Neutrophil (primary cell): ENCODE data around the gene CXXC5.

ENCODE experiments used
- H3K27ac ChIP-seq: fragments of 200-600 bp; sonication (generic); 2 replicates; pipeline ENCODE4 v1.5.1; 2016; ENCODE audit warnings: mild to moderate bottlenecking, moderate library complexity
- H3K27me3 ChIP-seq: fragments of 200-600 bp; sonication (generic); 2 replicates; pipeline ENCODE4 v1.6.0; 2016; ENCODE audit warnings: mild to moderate bottlenecking
- H3K36me3 ChIP-seq: fragments of 200-600 bp; sonication (generic); 2 replicates; pipeline ENCODE4 v1.5.1; 2017
- H3K4me1 ChIP-seq, 2 experiments: fragments of 200-600 bp in 1 of 2; sonication (generic) in 1 of 2; 1 replicate in 1 of 2; 2 replicates in 1 of 2; pipeline versions ENCODE4 v1.5.1 to v1.6.1; 2013 to 2016; ENCODE audit warnings: low read depth in 1 of 2, low read length in 1 of 2, mild to moderate bottlenecking in 1 of 2, moderate library complexity in 1 of 2; ENCODE audit not compliant: control insufficient read depth in 1 of 2, insufficient read depth in 1 of 2
- H3K4me3 ChIP-seq, 2 experiments: fragments of 200-600 bp in 1 of 2; sonication (generic) in 1 of 2; 1 replicate in 1 of 2; 2 replicates in 1 of 2; pipeline ENCODE4 v1.5.1; 2013 to 2016; ENCODE audit warnings: low read depth in 1 of 2, low read length in 1 of 2, mild to moderate bottlenecking in 1 of 2, moderate library complexity in 1 of 2
- H3K9me3 ChIP-seq: fragments of 200-600 bp; sonication (generic); 2 replicates; pipeline ENCODE4 v1.5.1; 2016
- CTCF ChIP-seq: fragments of 200-600 bp; sonication (generic); IDR thresholded peaks from 2 replicates; pipeline ENCODE4 v1.5.1; 2016; ENCODE audit warnings: antibody characterized with exemption

Gene CXXC5

GRCh38 chr5:139651043-139651834 is 3.1 kb downstream of the CXXC5 start:
- Histone ChIP-seq H3K27me3 (peaks cover 100% of the 10 kb centered on the region), H3K4me3 (no peak overlapping the region), H3K9me3 (no peaks in the 10 kb centered on the region), H3K27ac (no peak overlapping the region), H3K4me1 (peaks cover 19 to 34% of the 10 kb centered on the region in 2 experiments), H3K36me3 (no peaks in the 10 kb centered on the region)
- no peak for TF ChIP-seq CTCF

GRCh38 chr5:139651853-139652787 is 4.0 kb downstream of the CXXC5 start:
- Histone ChIP-seq H3K9me3 (no peaks in the 10 kb centered on the region), H3K4me1 (peaks cover 16 to 31% of the 10 kb centered on the region in 2 experiments), H3K27ac (no peak overlapping the region), H3K27me3 (peaks cover 100% of the 10 kb centered on the region), H3K36me3 (no peaks in the 10 kb centered on the region), H3K4me3 (no peak overlapping the region)
- TF ChIP-seq CTCF = no peak

- no peak for TF ChIP-seq CTCF
- no peak overlapping the region for H3K4me3 ChIP-seq
- H3K9me3 ChIP-seq = no peaks in the 10 kb centered on the region
- no peaks in the 10 kb centered on the region for H3K36me3 ChIP-seq
- H3K27ac ChIP-seq = no peak overlapping the region
- peaks cover 100% of the 10 kb centered on the region for H3K27me3 ChIP-seq
- H3K4me1 ChIP-seq = peaks cover 15 to 25% of the 10 kb centered on the region in 2 experiments
These were observed 4.7 kb downstream of the CXXC5 start for GRCh38 chr5:139652788-139653241.

- H3K9me3 ChIP-seq = no peaks in the 10 kb centered on the region
- peaks cover 100% of the 10 kb centered on the region for H3K27me3 ChIP-seq
- no peak overlapping the region for H3K4me3 ChIP-seq
- H3K36me3 ChIP-seq = no peaks in the 10 kb centered on the region
- no peak for TF ChIP-seq CTCF
- no peak overlapping the region for H3K27ac ChIP-seq
- peaks cover 14 to 17% of the 10 kb centered on the region in 2 experiments for H3K4me1 ChIP-seq
These were observed 5.5 kb downstream of the CXXC5 start for GRCh38 chr5:139653616-139654015.

- H3K9me3 ChIP-seq = no peaks in the 10 kb centered on the region
- H3K36me3 ChIP-seq = no peaks in the 10 kb centered on the region
- TF ChIP-seq CTCF = no peak
- H3K4me3 ChIP-seq = no peak overlapping the region
- H3K27ac ChIP-seq = no peak overlapping the region
- H3K27me3 ChIP-seq = peaks cover 100% of the 10 kb centered on the region
- H3K4me1 ChIP-seq = peaks cover 7 to 9% of the 10 kb centered on the region in 2 experiments
These were observed 6.3 kb downstream of the CXXC5 start for GRCh38 chr5:139654464-139654863.
